WTC11 (cell line): ENCODE data around the gene ERC2. TPM values are rescaled to one million over a fixed set of nuclear protein-coding genes. Genes with fewer than 3 reads are reported as not detected.

ENCODE experiments used
- ATAC-seq: fragments of 200-7000 bp; cut with Tn5 transposase; 2 replicates; pipeline ENCODE4 v1.10.0; 2021; ENCODE audit warnings: mild to moderate bottlenecking, moderate library complexity
- CTCF ChIA-PET: fragments of 300-600 bp; sonication (Branson Sonifier 250); formaldehyde crosslinking; loops from one replicate; lab custom pipeline; 2021; ENCODE audit warnings: antibody characterized with exemption; lab: Charles Lee
- POLR2A ChIA-PET: fragments of 350-600 bp; sonication (Branson Sonifier 250); formaldehyde crosslinking; loops from one replicate; lab custom pipeline; 2021; ENCODE audit warnings: antibody characterized with exemption; lab: Charles Lee
- DNase-seq: peaks from one replicate; pipeline ENCODE4 v3.0.0; 2021; ENCODE audit warnings: low spot score
- H3K27ac Mint-ChIP-seq: 2 replicates; pipeline ENCODE4 v1.8.0; 2021; ENCODE audit warnings: mixed read lengths
- H3K27me3 Mint-ChIP-seq: 2 replicates; pipeline ENCODE4 v1.8.0; 2021; ENCODE audit warnings: low read depth, mild to moderate bottlenecking, moderate library complexity, mixed read lengths
- H3K36me3 Mint-ChIP-seq: 2 replicates; pipeline ENCODE4 v1.8.0; 2021; ENCODE audit warnings: mixed read lengths
- H3K4me1 Mint-ChIP-seq: 2 replicates; pipeline ENCODE4 v1.8.0; 2022; ENCODE audit warnings: mixed read lengths
- H3K4me3 Mint-ChIP-seq: 2 replicates; pipeline ENCODE4 v1.8.0; 2021; ENCODE audit warnings: mild to moderate bottlenecking, moderate library complexity, mixed read lengths
- H3K9me3 Mint-ChIP-seq: 2 replicates; pipeline ENCODE4 v1.8.0; 2021; ENCODE audit warnings: mixed read lengths
- FOXP1 ChIP-seq: sonication (generic); formaldehyde crosslinking; IDR thresholded peaks from 2 replicates; pipeline ENCODE4 v1.8.0; 2022; ENCODE audit warnings: missing genetic modification reagents, mild to moderate bottlenecking, moderate library complexity, borderline replicate concordance
- GRHL2 ChIP-seq: fragments of 250-450 bp; sonication (Bioruptor Pico); IDR thresholded peaks from 2 replicates; pipeline ENCODE4 v1.8.0; 2022; ENCODE audit warnings: mild to moderate bottlenecking, moderate library complexity; ENCODE audit not compliant: insufficient replicate concordance, severe bottlenecking
- MYBL2 ChIP-seq: sonication (generic); formaldehyde crosslinking; IDR thresholded peaks from 2 replicates; pipeline ENCODE4 v1.8.1; 2023; ENCODE audit warnings: mild to moderate bottlenecking, moderate library complexity, missing genetic modification reagents
- NFE2L1 ChIP-seq: sonication (generic); formaldehyde crosslinking; IDR thresholded peaks from 2 replicates; pipeline ENCODE4 v1.8.1; 2023; ENCODE audit warnings: missing genetic modification reagents
- PRDM15 ChIP-seq: sonication (generic); formaldehyde crosslinking; IDR thresholded peaks from 2 replicates; pipeline ENCODE4 v1.8.0; 2022; ENCODE audit warnings: missing genetic modification reagents
- TEAD1 ChIP-seq: sonication (generic); formaldehyde crosslinking; IDR thresholded peaks from 2 replicates; pipeline ENCODE4 v1.8.0; 2022; ENCODE audit warnings: mild to moderate bottlenecking, missing genetic modification reagents
- TP53 ChIP-seq: sonication (generic); formaldehyde crosslinking; IDR thresholded peaks from 2 replicates; pipeline ENCODE4 v1.8.1; 2023; ENCODE audit warnings: mild to moderate bottlenecking, missing genetic modification reagents
- ZNF416 ChIP-seq: fragments of 250-450 bp; sonication (Bioruptor Pico); IDR thresholded peaks from 2 replicates; pipeline ENCODE4 v1.9.0; 2021; ENCODE audit warnings: mild to moderate bottlenecking, inconsistent platforms
- ZNF671 ChIP-seq: fragments of 250-450 bp; sonication (Bioruptor Pico); IDR thresholded peaks from 2 replicates; pipeline ENCODE4 v1.8.0; 2021; ENCODE audit warnings: mild to moderate bottlenecking
- ZSCAN18 ChIP-seq: fragments of 250-450 bp; sonication (Bioruptor Pico); IDR thresholded peaks from 2 replicates; pipeline ENCODE4 v2.1.2; 2022; ENCODE audit warnings: mild to moderate bottlenecking, moderate library complexity
- total RNA-seq: library from RNA; stranded (reverse); gene quantifications from 3 replicates; pipeline ENCODE4 v1.2.3, GENCODE V29; 2021
- TF ChIP-seq, protein P1 (sequence below): fragments of 250-450 bp; sonication (Bioruptor Pico); IDR thresholded peaks from 2 replicates; pipeline ENCODE4 v1.9.0; 2021; ENCODE audit warnings: mild to moderate bottlenecking, borderline replicate concordance
- TF ChIP-seq, protein P2 (sequence below): sonication (generic); formaldehyde crosslinking; conservative IDR thresholded peaks from 2 replicates; pipeline ENCODE4 v1.8.1; 2023; ENCODE audit warnings: mild to moderate bottlenecking, low read depth, missing genetic modification reagents, moderate library complexity
- TF ChIP-seq, protein P3 (sequence below): sonication (generic); formaldehyde crosslinking; IDR thresholded peaks from 2 replicates; pipeline ENCODE4 v1.8.1; 2023; ENCODE audit warnings: mild to moderate bottlenecking, missing genetic modification reagents, moderate library complexity

Gene ERC2
- total RNA-seq, 1 experiment from 2014 or later, result 23.5 TPM

- TF ChIP-seq, protein P1, sequence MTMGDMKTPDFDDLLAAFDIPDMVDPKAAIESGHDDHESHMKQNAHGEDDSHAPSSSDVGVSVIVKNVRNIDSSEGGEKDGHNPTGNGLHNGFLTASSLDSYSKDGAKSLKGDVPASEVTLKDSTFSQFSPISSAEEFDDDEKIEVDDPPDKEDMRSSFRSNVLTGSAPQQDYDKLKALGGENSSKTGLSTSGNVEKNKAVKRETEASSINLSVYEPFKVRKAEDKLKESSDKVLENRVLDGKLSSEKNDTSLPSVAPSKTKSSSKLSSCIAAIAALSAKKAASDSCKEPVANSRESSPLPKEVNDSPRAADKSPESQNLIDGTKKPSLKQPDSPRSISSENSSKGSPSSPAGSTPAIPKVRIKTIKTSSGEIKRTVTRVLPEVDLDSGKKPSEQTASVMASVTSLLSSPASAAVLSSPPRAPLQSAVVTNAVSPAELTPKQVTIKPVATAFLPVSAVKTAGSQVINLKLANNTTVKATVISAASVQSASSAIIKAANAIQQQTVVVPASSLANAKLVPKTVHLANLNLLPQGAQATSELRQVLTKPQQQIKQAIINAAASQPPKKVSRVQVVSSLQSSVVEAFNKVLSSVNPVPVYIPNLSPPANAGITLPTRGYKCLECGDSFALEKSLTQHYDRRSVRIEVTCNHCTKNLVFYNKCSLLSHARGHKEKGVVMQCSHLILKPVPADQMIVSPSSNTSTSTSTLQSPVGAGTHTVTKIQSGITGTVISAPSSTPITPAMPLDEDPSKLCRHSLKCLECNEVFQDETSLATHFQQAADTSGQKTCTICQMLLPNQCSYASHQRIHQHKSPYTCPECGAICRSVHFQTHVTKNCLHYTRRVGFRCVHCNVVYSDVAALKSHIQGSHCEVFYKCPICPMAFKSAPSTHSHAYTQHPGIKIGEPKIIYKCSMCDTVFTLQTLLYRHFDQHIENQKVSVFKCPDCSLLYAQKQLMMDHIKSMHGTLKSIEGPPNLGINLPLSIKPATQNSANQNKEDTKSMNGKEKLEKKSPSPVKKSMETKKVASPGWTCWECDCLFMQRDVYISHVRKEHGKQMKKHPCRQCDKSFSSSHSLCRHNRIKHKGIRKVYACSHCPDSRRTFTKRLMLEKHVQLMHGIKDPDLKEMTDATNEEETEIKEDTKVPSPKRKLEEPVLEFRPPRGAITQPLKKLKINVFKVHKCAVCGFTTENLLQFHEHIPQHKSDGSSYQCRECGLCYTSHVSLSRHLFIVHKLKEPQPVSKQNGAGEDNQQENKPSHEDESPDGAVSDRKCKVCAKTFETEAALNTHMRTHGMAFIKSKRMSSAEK (CRISPR knock-in tag), result no peak
- TF ChIP-seq GRHL2 (CRISPR knock-in tag) (no peak), NFE2L1 (CRISPR knock-in tag) (no peak)
Observed at GRCh38 chr3:55895897-55896566, 572.2 kb downstream of the ERC2 start (continued).

DNA sequence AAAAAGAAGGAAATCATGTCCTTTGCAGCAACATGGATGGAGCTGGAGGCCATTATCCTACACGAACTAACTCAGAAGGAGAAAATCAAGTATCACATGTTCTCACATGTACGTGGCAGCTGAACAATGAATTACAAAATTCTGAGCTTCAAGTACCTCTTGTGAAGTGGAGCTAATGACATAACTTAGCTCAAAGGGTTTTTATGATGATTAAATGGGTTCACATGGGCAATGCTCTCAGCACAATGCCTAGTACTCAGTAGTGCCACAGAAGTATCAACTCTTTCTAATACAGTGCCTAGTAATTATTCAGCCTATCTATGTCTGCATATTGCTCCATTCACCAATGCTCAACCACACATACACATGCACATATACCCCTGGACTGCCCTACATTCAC is 573.7 kb downstream of the ERC2 start:
- no peaks in the 10 kb centered on the region for H3K9me3 Mint-ChIP-seq
- TF ChIP-seq PRDM15 (CRISPR knock-in tag), result no peak
- no peak for TF ChIP-seq ZSCAN18 (CRISPR knock-in tag)
- TF ChIP-seq, protein P2, sequence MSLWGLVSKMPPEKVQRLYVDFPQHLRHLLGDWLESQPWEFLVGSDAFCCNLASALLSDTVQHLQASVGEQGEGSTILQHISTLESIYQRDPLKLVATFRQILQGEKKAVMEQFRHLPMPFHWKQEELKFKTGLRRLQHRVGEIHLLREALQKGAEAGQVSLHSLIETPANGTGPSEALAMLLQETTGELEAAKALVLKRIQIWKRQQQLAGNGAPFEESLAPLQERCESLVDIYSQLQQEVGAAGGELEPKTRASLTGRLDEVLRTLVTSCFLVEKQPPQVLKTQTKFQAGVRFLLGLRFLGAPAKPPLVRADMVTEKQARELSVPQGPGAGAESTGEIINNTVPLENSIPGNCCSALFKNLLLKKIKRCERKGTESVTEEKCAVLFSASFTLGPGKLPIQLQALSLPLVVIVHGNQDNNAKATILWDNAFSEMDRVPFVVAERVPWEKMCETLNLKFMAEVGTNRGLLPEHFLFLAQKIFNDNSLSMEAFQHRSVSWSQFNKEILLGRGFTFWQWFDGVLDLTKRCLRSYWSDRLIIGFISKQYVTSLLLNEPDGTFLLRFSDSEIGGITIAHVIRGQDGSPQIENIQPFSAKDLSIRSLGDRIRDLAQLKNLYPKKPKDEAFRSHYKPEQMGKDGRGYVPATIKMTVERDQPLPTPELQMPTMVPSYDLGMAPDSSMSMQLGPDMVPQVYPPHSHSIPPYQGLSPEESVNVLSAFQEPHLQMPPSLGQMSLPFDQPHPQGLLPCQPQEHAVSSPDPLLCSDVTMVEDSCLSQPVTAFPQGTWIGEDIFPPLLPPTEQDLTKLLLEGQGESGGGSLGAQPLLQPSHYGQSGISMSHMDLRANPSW, result no peak
- TF ChIP-seq MYBL2 (CRISPR knock-in tag), result no peak
- TF ChIP-seq TP53 (CRISPR knock-in tag), result no peak
- no peak for TF ChIP-seq ZNF671
- no peak for TF ChIP-seq TEAD1
- TF ChIP-seq, protein P3, sequence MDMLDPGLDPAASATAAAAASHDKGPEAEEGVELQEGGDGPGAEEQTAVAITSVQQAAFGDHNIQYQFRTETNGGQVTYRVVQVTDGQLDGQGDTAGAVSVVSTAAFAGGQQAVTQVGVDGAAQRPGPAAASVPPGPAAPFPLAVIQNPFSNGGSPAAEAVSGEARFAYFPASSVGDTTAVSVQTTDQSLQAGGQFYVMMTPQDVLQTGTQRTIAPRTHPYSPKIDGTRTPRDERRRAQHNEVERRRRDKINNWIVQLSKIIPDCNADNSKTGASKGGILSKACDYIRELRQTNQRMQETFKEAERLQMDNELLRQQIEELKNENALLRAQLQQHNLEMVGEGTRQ, result no peak
- no peak for TF ChIP-seq FOXP1
- no peak for TF ChIP-seq ZNF416
- no peaks in the 10 kb centered on the region for H3K27me3 Mint-ChIP-seq
- peaks cover 16% of the 10 kb centered on the region for H3K4me1 Mint-ChIP-seq
- ChIA-PET POLR2A (no interaction called here), CTCF (no interaction called here)
- no peak overlapping the region for H3K4me3 Mint-ChIP-seq
- H3K36me3 Mint-ChIP-seq, result no peaks in the 10 kb centered on the region
- DNase-seq, result no peak
- no peak for ATAC-seq
- no peak overlapping the region for H3K27ac Mint-ChIP-seq
